Sigmoid colon (tissue), 7 donors: Measurements from ENCODE around the gene TCEAL6. TPM values are rescaled to one million over a fixed set of nuclear protein-coding genes. Genes with fewer than 3 reads are reported as not detected.
"Not testable (repeated sequence)": the region's sequence is repeated elsewhere in the genome, so short reads cannot be mapped to it uniquely, and the experiment has no call there.

Experiments
- DNase-seq: peaks from one replicate; pipeline ENCODE4 v3.0.0-alpha.2; 2019
- H3K27ac ChIP-seq, 4 donors: fragments of 200-600 bp; sonication (generic); one replicate each; pipeline ENCODE4 v1.5.1; 2016 to 2019; ENCODE audit warnings: mild to moderate bottlenecking in 1 of 4
- H3K27me3 ChIP-seq, 3 donors: fragments of 200-600 bp; sonication (generic); one replicate each; pipeline ENCODE4 v1.5.1; 2019; ENCODE audit warnings: mild to moderate bottlenecking in 1 of 3
- H3K36me3 ChIP-seq, 4 donors: fragments of 200-600 bp; sonication (generic); one replicate each; pipeline ENCODE4 v1.5.1; 2016 to 2019
- H3K4me1 ChIP-seq, 4 donors: fragments of 200-600 bp; sonication (generic); one replicate each; pipeline ENCODE4 v1.5.1; 2017 to 2019
- H3K4me3 ChIP-seq, 4 donors: fragments of 200-600 bp; sonication (generic); one replicate each; pipeline ENCODE4 v1.5.1; 2017 to 2019; ENCODE audit warnings: mild to moderate bottlenecking in 2 of 4, moderate library complexity in 1 of 4
- H3K9me3 ChIP-seq, 4 donors: fragments of 200-600 bp in 3 of 4; sonication (generic) in 3 of 4; one replicate each; pipeline versions ENCODE4 v1.5.1 to v1.6.1; 2013 to 2019
- CTCF ChIP-seq, 4 experiments: fragments of 450-650 bp in 3 of 4; fragments of 200-600 bp in 1 of 4; IDR thresholded peaks; one replicate each; pipeline ENCODE4 v1.5.1; 2016 to 2019; ENCODE audit warnings: antibody characterized with exemption in 4 of 4, mild to moderate bottlenecking in 3 of 4, moderate library complexity in 2 of 4
- EP300 ChIP-seq, 4 donors: sonication (generic); formaldehyde crosslinking; IDR thresholded peaks; one replicate each; pipeline ENCODE4 v1.6.1; 2017; ENCODE audit warnings: antibody characterized with exemption in 4 of 4
- POLR2A ChIP-seq, 2 donors: fragments of 450-650 bp; IDR thresholded peaks; one replicate each; pipeline ENCODE4 v1.6.1; 2016; ENCODE audit warnings: antibody characterized with exemption in 2 of 2, mild to moderate bottlenecking in 2 of 2, moderate library complexity in 2 of 2
- POLR2AphosphoS5 ChIP-seq, 4 donors: sonication (generic); formaldehyde crosslinking; IDR thresholded peaks; one replicate each; pipeline ENCODE4 v1.6.1; 2017; ENCODE audit warnings: antibody characterized with exemption in 4 of 4
- WGBS, 2 donors: extraction: QIAGEN DNeasy Blood & Tissue Kit; methylation state at CpG; one replicate each; pipeline ENCODE4 v1.1.7; 2013; 5-methylcytosine and 5-hydroxymethylcytosine counted together
- intact Hi-C: fragments of 100-400 bp; cut with DNase I; formaldehyde crosslinking; loops from one replicate; pipeline ENCODE4 v1.15.1; 2023
- polyA plus RNA-seq, 3 donors: library from polyadenylated mRNA; stranded (reverse); fragments of 200-250 nt; gene quantifications; one replicate each; pipeline ENCODE4 v1.2.3, GENCODE V29; 2013
- total RNA-seq, 4 donors: library from RNA; depleted of rRNA; stranded (reverse); fragments of >200 nt; gene quantifications; one replicate each; pipeline ENCODE4 v1.1.0, GENCODE V29; 2016
- donor health status: healthy with polysubstance abuse.
- donor health status: Bipolar disorder and iron deficiency.
- donor health status: healthy.

Gene TCEAL6
- total and polyA plus RNA-seq, 7 donors: 0.63 to 2.0 (median 1.8) TPM; not detected in 4

- Histone ChIP-seq H3K4me3 (peak within 1 kb of the TSS; percentile 29 to 45 (median 41)), H3K27ac (peak within 1 kb of the TSS; percentile 62 to 76 (median 76))
- peak; percentile 69 for DNase-seq
- not testable (repeated sequence) for H3K9me3 ChIP-seq, H3K4me1 ChIP-seq, H3K36me3 ChIP-seq, H3K27me3 ChIP-seq
- WGBS, 2 donors: 2 to 5% methylated on average over 33 of the region's 38 CpGs
- intact Hi-C loops: loop anchor here (10.0 kb wide), 1 partner anchor 191 kb away; the partner anchor contains the start of gene ZMAT1
- TF ChIP-seq POLR2AphosphoS5 (IDR thresholded peaks at IDR 0.05): peak in 1 of 4 donors; percentile 6
Observed at GRCh38 chrX:102125436-102125835, 16.8 kb downstream of the TCEAL6 start, which contains the start of gene TCEAL2. TSS of gene TCEAL2 (plus strand) at chrX:102125679. CDS start at chrX:102126831, 1,152 bp downstream.

GRCh38 chrX:102125014-102125413, 17.3 kb downstream of the TCEAL6 start:
- not testable (repeated sequence) for H3K4me1 ChIP-seq, DNase-seq

GRCh38 chrX:102115748-102116147, 26.5 kb downstream of the TCEAL6 start:
- Histone ChIP-seq H3K27me3 (no peaks in the 10 kb centered on the region), H3K4me1 (no peaks in the 10 kb centered on the region), H3K36me3 (no peaks in the 10 kb centered on the region), H3K27ac (no peak overlapping the region), H3K4me3 (no peak overlapping the region), H3K9me3 (no peaks in the 10 kb centered on the region)
- no peak for DNase-seq
- intact Hi-C loops: no loop called here
- WGBS, 2 donors: 85 to 89% methylated on average over 2 of the region's 2 CpGs
- TF ChIP-seq POLR2A (IDR thresholded peaks at IDR 0.05) (no peak), EP300 (IDR thresholded peaks at IDR 0.05) (no peak), CTCF (IDR thresholded peaks at IDR 0.05) (no peak), POLR2AphosphoS5 (IDR thresholded peaks at IDR 0.05) (no peak)

More at GRCh38 chrX:102125014-102125413, 17.3 kb downstream of the TCEAL6 start:
- H3K9me3 ChIP-seq, H3K27me3 ChIP-seq, H3K36me3 ChIP-seq: not testable (repeated sequence)
- intact Hi-C loops: loop anchor here (10.0 kb wide), 1 partner anchor 190 kb away; the partner anchor contains the start of gene ZMAT1
- peak overlapping the region; percentile 42 to 76 (median 69) for H3K27ac ChIP-seq
- WGBS, 2 donors: 18% methylated on average over 8 to 9 of the region's 10 CpGs
- peak overlapping the region; percentile 29 to 45 (median 41) for H3K4me3 ChIP-seq

GRCh38 chrX:102113367-102113766, 28.9 kb downstream of the TCEAL6 start:
- no peaks in the 10 kb centered on the region for H3K27me3 ChIP-seq
- no peak for TF ChIP-seq EP300 (IDR thresholded peaks at IDR 0.05)
- TF ChIP-seq POLR2A (IDR thresholded peaks at IDR 0.05): no peak
- no peak for TF ChIP-seq POLR2AphosphoS5 (IDR thresholded peaks at IDR 0.05)
- no peak for TF ChIP-seq CTCF (IDR thresholded peaks at IDR 0.05)
- intact Hi-C loops: no loop called here
- 62 to 86% methylated on average over 4 of the region's 4 CpGs for WGBS, 2 donors
- H3K4me1 ChIP-seq: no peaks in the 10 kb centered on the region
- no peak overlapping the region for H3K27ac ChIP-seq
- H3K36me3 ChIP-seq: no peaks in the 10 kb centered on the region
- no peak overlapping the region for H3K4me3 ChIP-seq
- no peaks in the 10 kb centered on the region for H3K9me3 ChIP-seq
- no peak for DNase-seq

Other genes with a start within 250 kb of the TCEAL6 start
- 10 to 100 TPM in 3 of 4 donors, 1 to 10 TPM in 1; 7.9 to 13.5 (median 12.3) TPM for gene ZMAT1, start 210.5 kb downstream of the TCEAL6 start, total RNA-seq
- gene ZMAT1, start 210.5 kb downstream of the TCEAL6 start, polyA plus RNA-seq: 1 to 10 TPM in 1 of 3 donors, under 1 TPM in 2; 0.23 to 3.6 (median 0.60) TPM
- 10 to 100 TPM; 10.5 to 40.2 (median 29.3) TPM for gene TCEAL2, start 16.8 kb downstream of the TCEAL6 start, total RNA-seq
- 1 to 10 TPM in 2 of 3 donors, not detected in 1; 3.9 to 6.0 TPM for gene TCEAL2, start 16.8 kb downstream of the TCEAL6 start, polyA plus RNA-seq
- gene BEX5, start 13.5 kb upstream of the TCEAL6 start, total RNA-seq: 1 to 10 TPM; 1.4 to 4.6 (median 2.2) TPM
- 10 to 100 TPM in 1 of 3 donors, 1 to 10 TPM in 2; 1.6 to 10.2 (median 3.3) TPM for gene BEX5, start 13.5 kb upstream of the TCEAL6 start, polyA plus RNA-seq
- gene TCP11X1, start 72.8 kb upstream of the TCEAL6 start, total RNA-seq: not detected
- not detected for gene TCP11X1, start 72.8 kb upstream of the TCEAL6 start, polyA plus RNA-seq
- gene NXF2, start 104.7 kb upstream of the TCEAL6 start, total RNA-seq: not detected
- gene NXF2, start 104.7 kb upstream of the TCEAL6 start, polyA plus RNA-seq: not detected